DOHH2 (cell line): ENCODE data around the gene HORMAD1.

Experiments used
- EZH2phosphoT487 ChIP-seq: fragments of 200-600 bp; sonication (generic); IDR thresholded peaks from 2 replicates; pipeline ENCODE4 v1.6.1; 2017; ENCODE audit warnings: borderline replicate concordance, mild to moderate bottlenecking, antibody characterized with exemption, low read length, moderate library complexity, mixed read lengths
- TF ChIP-seq, protein P1 (sequence below): fragments of 200-600 bp; sonication (generic); IDR thresholded peaks from one replicate; pipeline ENCODE4 v1.5.1; 2014; ENCODE audit warnings: antibody characterized with exemption, mild to moderate bottlenecking, low read depth, low read length; ENCODE audit not compliant: poor library complexity, severe bottlenecking

DNA sequence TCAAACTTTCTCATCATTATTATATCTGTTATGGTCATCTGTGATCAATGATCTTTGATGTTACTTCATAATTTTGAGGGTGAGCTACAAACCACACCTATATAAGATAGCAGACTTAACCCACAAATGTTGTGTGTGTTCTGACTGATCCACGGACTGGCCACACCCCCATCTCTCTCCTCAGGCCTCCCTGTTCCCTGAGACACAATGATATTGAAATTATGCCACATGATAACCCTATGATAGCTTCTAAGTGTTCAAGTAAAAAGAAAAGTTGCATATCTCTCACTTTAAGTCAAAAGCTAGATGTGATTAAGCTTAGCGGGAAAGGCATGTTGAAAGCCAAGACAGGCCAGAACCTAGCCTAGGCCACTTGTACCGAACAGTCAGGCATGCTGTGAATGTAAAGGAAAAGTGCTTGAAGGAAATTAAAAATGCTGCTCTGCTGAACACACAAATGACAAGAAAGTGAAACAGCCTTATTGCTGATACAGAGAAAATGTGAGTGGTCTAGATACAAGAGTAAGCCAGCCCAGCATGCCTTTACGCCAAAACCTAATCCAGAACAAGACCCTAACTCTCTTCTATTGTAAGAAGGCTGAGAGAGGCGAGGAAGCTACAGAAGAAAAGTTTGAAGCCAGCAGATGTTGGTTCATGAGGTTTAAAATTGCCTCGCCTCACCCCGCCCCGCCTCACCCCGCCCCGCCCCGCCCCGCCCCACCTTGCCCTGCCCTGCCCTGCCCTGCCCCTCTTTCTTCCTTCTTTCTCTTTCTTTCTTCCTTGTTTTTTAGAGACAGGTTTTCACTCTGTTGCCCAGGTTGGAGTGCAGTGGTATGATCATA lies 28.4 kb upstream of the HORMAD1 start:
- TF ChIP-seq, protein P1, sequence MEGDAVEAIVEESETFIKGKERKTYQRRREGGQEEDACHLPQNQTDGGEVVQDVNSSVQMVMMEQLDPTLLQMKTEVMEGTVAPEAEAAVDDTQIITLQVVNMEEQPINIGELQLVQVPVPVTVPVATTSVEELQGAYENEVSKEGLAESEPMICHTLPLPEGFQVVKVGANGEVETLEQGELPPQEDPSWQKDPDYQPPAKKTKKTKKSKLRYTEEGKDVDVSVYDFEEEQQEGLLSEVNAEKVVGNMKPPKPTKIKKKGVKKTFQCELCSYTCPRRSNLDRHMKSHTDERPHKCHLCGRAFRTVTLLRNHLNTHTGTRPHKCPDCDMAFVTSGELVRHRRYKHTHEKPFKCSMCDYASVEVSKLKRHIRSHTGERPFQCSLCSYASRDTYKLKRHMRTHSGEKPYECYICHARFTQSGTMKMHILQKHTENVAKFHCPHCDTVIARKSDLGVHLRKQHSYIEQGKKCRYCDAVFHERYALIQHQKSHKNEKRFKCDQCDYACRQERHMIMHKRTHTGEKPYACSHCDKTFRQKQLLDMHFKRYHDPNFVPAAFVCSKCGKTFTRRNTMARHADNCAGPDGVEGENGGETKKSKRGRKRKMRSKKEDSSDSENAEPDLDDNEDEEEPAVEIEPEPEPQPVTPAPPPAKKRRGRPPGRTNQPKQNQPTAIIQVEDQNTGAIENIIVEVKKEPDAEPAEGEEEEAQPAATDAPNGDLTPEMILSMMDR, result no peak
- no peak for TF ChIP-seq EZH2phosphoT487
